SJCRH30 (cell line): ENCODE results near the gene STRN4. TPM values are rescaled to one million over a fixed set of nuclear protein-coding genes. Genes with fewer than 3 reads are reported as not detected.

Source experiments
- DNase-seq, 2 experiments: peaks; one replicate each; pipeline ENCODE4 v3.0.0-alpha.2; 2015 to 2020
- H3K27ac ChIP-seq: fragments of 250-450 bp; sonication (Bioruptor Pico); 2 replicates; pipeline ENCODE4 v1.5.1; 2020; ENCODE audit warnings: mild to moderate bottlenecking, moderate library complexity
- H3K27me3 ChIP-seq: fragments of 250-450 bp; sonication (Bioruptor Pico); 2 replicates; pipeline ENCODE4 v1.5.1; 2020; ENCODE audit warnings: mild to moderate bottlenecking, moderate library complexity
- H3K36me3 ChIP-seq: fragments of 250-450 bp; sonication (Bioruptor Pico); 2 replicates; pipeline ENCODE4 v1.5.1; 2020; ENCODE audit warnings: mild to moderate bottlenecking, moderate library complexity
- H3K4me1 ChIP-seq: fragments of 250-450 bp; sonication (Bioruptor Pico); 2 replicates; pipeline ENCODE4 v1.5.1; 2020; ENCODE audit warnings: mild to moderate bottlenecking, moderate library complexity
- H3K4me3 ChIP-seq: fragments of 250-450 bp; sonication (Bioruptor Pico); 2 replicates; pipeline ENCODE4 v1.5.1; 2020; ENCODE audit warnings: mild to moderate bottlenecking, moderate library complexity
- H3K9me3 ChIP-seq: fragments of 250-450 bp; sonication (Bioruptor Pico); replicated peaks from 2 replicates; pipeline ENCODE4 v1.5.1; 2020; ENCODE audit warnings: mild to moderate bottlenecking, moderate library complexity
- total RNA-seq: library from RNA; depleted of rRNA; stranded (reverse); fragments of >200 nt; shearing (Covaris generic); gene quantifications from 2 replicates; pipeline ENCODE4 v1.2.3, GENCODE V29; 2014; rRNA removed

The STRN4 gene
- total RNA-seq, 1 experiment from 2014 or later = 80.6 TPM

- Histone ChIP-seq H3K4me3 (no peak overlapping the region), H3K4me1 (no peaks in the 10 kb centered on the region), H3K36me3 (no peaks in the 10 kb centered on the region), H3K9me3 (no peaks in the 10 kb centered on the region), H3K27ac (no peak overlapping the region), H3K27me3 (no peaks in the 10 kb centered on the region; the same call in 1 of the 2 replicates)
- no peak for DNase-seq
Measured at GRCh38 chr19:46670813-46671212, 75.4 kb downstream of the STRN4 start.

Other genes starting within 250 kb of the STRN4 start
- 239 and 247 TPM in 2 replicates for gene CALM3, start 145.1 kb downstream of the STRN4 start, total RNA-seq
- not detected in 2 replicates for gene PTGIR, start 121.4 kb downstream of the STRN4 start, total RNA-seq
- gene GNG8, start 110.2 kb downstream of the STRN4 start, total RNA-seq = not detected in 2 replicates
- gene DACT3, start 85.3 kb downstream of the STRN4 start, total RNA-seq = 2.6 and 2.7 TPM in 2 replicates
- 7.7 and 7.8 TPM in 2 replicates for gene PRKD2, start 29.3 kb downstream of the STRN4 start, total RNA-seq
- gene FKRP, start 393 bp downstream of the STRN4 start, total RNA-seq = 15.6 and 17.8 TPM in 2 replicates
- 66.3 and 71.6 TPM in 2 replicates for gene SLC1A5, start 42.1 kb upstream of the STRN4 start, total RNA-seq
- gene AP2S1, start 104.4 kb upstream of the STRN4 start, total RNA-seq = 133 and 139 TPM in 2 replicates
- 44.0 and 49.5 TPM in 2 replicates for gene ARHGAP35, start 114.5 kb upstream of the STRN4 start, total RNA-seq